ENCODE measurements around the gene EMC6.

DNA sequence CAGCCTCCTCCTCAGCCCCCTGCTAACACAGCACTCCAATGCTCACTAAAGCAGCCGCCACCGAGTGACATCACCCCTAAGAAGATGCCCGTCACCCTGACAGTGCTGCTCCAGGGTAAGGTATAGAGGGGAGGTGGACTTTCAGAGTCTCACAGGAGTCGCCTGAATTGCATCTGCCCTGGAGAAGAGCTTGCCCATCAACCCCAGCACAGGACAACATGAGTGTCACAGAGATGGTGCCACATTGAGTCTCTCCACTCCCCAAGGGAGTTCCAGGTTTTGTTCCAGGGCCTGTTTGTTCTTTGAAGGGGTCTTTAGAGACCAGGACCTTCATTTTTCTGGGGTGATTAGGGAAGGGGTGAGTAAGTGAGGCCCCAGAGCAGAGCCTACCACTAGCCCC is 29.5 kb downstream of the EMC6 start:
- TF ChIP-seq POLR2AphosphoS5 (IDR thresholded peaks at IDR 0.05; ENCODE audit: borderline replicate concordance, low read depth, low read length) (no peak), EZH2 (IDR thresholded peaks at IDR 0.05) (no peak)
